ENCODE measurements around the gene HPX. TPM values are rescaled to one million over a fixed set of nuclear protein-coding genes. Genes with fewer than 3 reads are reported as not detected.
A peak's percentile ranks its signal among the peaks of the same experiment; 100 is the strongest.

Gene HPX
- total RNA-seq, 1 experiment from 2014 or later: 1.2 TPM

- Mint-ChIP-seq H3K4me3 (peak overlapping the region; percentile 84 to 90), H3K4me1 (peaks cover 25 to 30% of the 10 kb centered on the region in 2 experiments), H3K36me3 (ENCODE audit: insufficient read depth in 1 of 3, low read depth in 3 of 3) (peaks cover 11 to 15% (median 14%) of the 10 kb centered on the region in 3 experiments), H3K27me3 (ENCODE audit: low read depth) (no peaks in the 10 kb centered on the region; the same call in 1 of the 2 replicates), H3K27ac (no peak overlapping the region), H3K9me3 (no peaks in the 10 kb centered on the region)
- Histone ChIP-seq H3K14ac (ENCODE audit: insufficient read depth, low read length) (no peak overlapping the region), H3K9ac (ENCODE audit: extremely low read depth, insufficient read length, low read length) (no peak overlapping the region), H4K91ac (ENCODE audit: insufficient read length, low read depth, low read length) (no peak overlapping the region), H4K5ac (ENCODE audit: insufficient read length, low read depth, low read length) (no peak overlapping the region), H3K4me2 (ENCODE audit: insufficient read depth, insufficient read length, low read length) (peak overlapping the region; percentile 86), H2BK120ac (ENCODE audit: low read depth, low read length, poor library complexity, severe bottlenecking) (no peak overlapping the region), H3K56ac (ENCODE audit: insufficient read length, low read depth, low read length) (no peak overlapping the region), H3K27ac (ENCODE audit: insufficient read length, low read depth, low read length) (no peak overlapping the region), H3K18ac (ENCODE audit: insufficient read length, low read depth, low read length) (no peak overlapping the region), H2AFZ (ENCODE audit: low read length) (no peak overlapping the region), H3K9me3 (ENCODE audit: control insufficient read depth, low read depth, low read length) (no peaks in the 10 kb centered on the region), H3K23ac (ENCODE audit: insufficient read length, low read depth, low read length) (no peak overlapping the region), H3K4ac (ENCODE audit: low read depth, low read length) (no peak overlapping the region), H2BK12ac (ENCODE audit: insufficient read length, low read depth, low read length) (no peak overlapping the region), H3K4me1 (ENCODE audit: insufficient read depth, low read length) (peaks cover 10% of the 10 kb centered on the region; the same call in 1 of the 2 replicates), H3K79me2 (ENCODE audit: insufficient read depth, low read length) (no peaks in the 10 kb centered on the region), H2AK5ac (ENCODE audit: insufficient read length, low read length) (no peak overlapping the region), H2BK20ac (ENCODE audit: low read depth, low read length, poor library complexity, severe bottlenecking) (no peak overlapping the region), H3T11ph (ENCODE audit: low read length) (no peak overlapping the region), H4K8ac (replicated peaks; ENCODE audit: insufficient read length, low read depth, low read length) (no peak overlapping the region), H3K23me2 (ENCODE audit: insufficient read length, low read depth, low read length, poor library complexity, severe bottlenecking) (peaks cover 14% of the 10 kb centered on the region), H2BK15ac (ENCODE audit: low read depth, low read length) (no peak overlapping the region), H3K79me1 (ENCODE audit: insufficient read depth, low read depth, low read length, poor library complexity, severe bottlenecking) (no peaks in the 10 kb centered on the region), H2BK5ac (ENCODE audit: insufficient read length, low read length) (no peak overlapping the region), H3K27me3 (ENCODE audit: insufficient read depth, low read length) (no peaks in the 10 kb centered on the region; the same call in 1 of the 2 replicates), H4K20me1 (ENCODE audit: control insufficient read depth, insufficient read depth, insufficient read length) (no peaks in the 10 kb centered on the region)
- no CpG with 5 or more reads among the region's 1 CpG for WGBS (ENCODE audit: extremely low coverage, insufficient read length, low lambda C conversion rate)
- DNase-seq: no peak
- TF ChIP-seq CTCF (conservative IDR thresholded peaks at IDR 0.05): no peak
These were observed 32.1 kb upstream of the HPX start for GRCh38 chr11:6472934-6473333.
